IMR-90 (cell line): ENCODE data around the gene ARHGEF38. TPM values are rescaled to one million over a fixed set of nuclear protein-coding genes. Genes with fewer than 3 reads are reported as not detected.

Source experiments
- ATAC-seq: fragments of 200-7000 bp; cut with Tn5 transposase; 2 replicates; pipeline ENCODE4 v1.9.1; 2020; ENCODE audit warnings: low read depth, mild to moderate bottlenecking, moderate library complexity
- BruUV-seq: library from RNA; stranded (reverse); fragments of 400-500 nt; replicated peaks from 2 replicates; lab custom pipeline; 2021; lab: Mats Ljungman, UMichigan
- CTCF ChIA-PET: fragments of 300-600 bp; formaldehyde crosslinking; extraction: SDS; loops from one replicate; lab custom pipeline; 2021; ENCODE audit warnings: antibody characterized with exemption; lab: Yijun Ruan, JAX
- POLR2A ChIA-PET: fragments of 300-600 bp; sonication (Branson Sonifier 250); formaldehyde crosslinking; loops from one replicate; lab custom pipeline; 2022; ENCODE audit warnings: antibody characterized with exemption; ENCODE audit not compliant: unreplicated experiment; lab: Charles Lee
- DNase-seq: peaks from one replicate; pipeline ENCODE4 v3.0.0; 2013
- H2AFZ ChIP-seq: replicated peaks from 2 replicates; pipeline ENCODE3; 2013; ENCODE audit warnings: low read length, mild to moderate bottlenecking; ENCODE audit not compliant: poor library complexity
- H2AK5ac ChIP-seq: 2 replicates; pipeline ENCODE4 v1.6.1; 2013; ENCODE audit warnings: low read depth, low read length, inconsistent platforms
- H2AK9ac ChIP-seq: replicated peaks from 2 replicates; pipeline ENCODE3; 2013; ENCODE audit warnings: mild to moderate bottlenecking, low read depth, low read length, moderate library complexity; ENCODE audit not compliant: poor library complexity
- H2BK120ac ChIP-seq: 2 replicates; pipeline ENCODE4 v1.6.1; 2013; ENCODE audit warnings: low read depth, low read length, inconsistent platforms
- H2BK15ac ChIP-seq: 3 replicates; pipeline ENCODE4 v1.6.1; 2013; ENCODE audit warnings: low read depth, low read length, inconsistent platforms
- H2BK20ac ChIP-seq: 2 replicates; pipeline ENCODE4 v1.6.1; 2013; ENCODE audit warnings: low read depth, mild to moderate bottlenecking, inconsistent platforms, low read length, moderate library complexity
- H2BK5ac ChIP-seq: 2 replicates; pipeline ENCODE4 v1.6.1; 2013; ENCODE audit warnings: mild to moderate bottlenecking, low read depth, low read length, inconsistent platforms; ENCODE audit not compliant: poor library complexity, severe bottlenecking
- H3K14ac ChIP-seq: replicated peaks from 2 replicates; pipeline ENCODE4 v1.6.1; 2013; ENCODE audit warnings: low read depth, low read length, inconsistent platforms
- H3K18ac ChIP-seq: 2 replicates; pipeline ENCODE4 v1.6.1; 2013; ENCODE audit warnings: low read depth, low read length, control low read depth
- H3K23ac ChIP-seq: 2 replicates; pipeline ENCODE4 v1.6.1; 2013; ENCODE audit warnings: low read depth, low read length, inconsistent platforms
- H3K27ac ChIP-seq: 2 replicates; pipeline ENCODE4 v1.5.1; 2013; ENCODE audit warnings: mild to moderate bottlenecking, control low read depth, low read length; ENCODE audit not compliant: insufficient read depth
- H3K27me3 ChIP-seq: 2 replicates; pipeline ENCODE4 v1.6.1; 2013; ENCODE audit warnings: low read length; ENCODE audit not compliant: control insufficient read depth, insufficient read depth
- H3K36me3 ChIP-seq: 2 replicates; pipeline ENCODE4 v1.6.1; 2013; ENCODE audit warnings: low read length, mixed read lengths; ENCODE audit not compliant: control insufficient read depth, insufficient read depth
- H3K4ac ChIP-seq: 2 replicates; pipeline ENCODE4 v1.6.1; 2013; ENCODE audit warnings: low read depth, low read length, inconsistent platforms
- H3K4me1 ChIP-seq: 2 replicates; pipeline ENCODE4 v1.6.1; 2013; ENCODE audit warnings: low read length, mixed read lengths; ENCODE audit not compliant: control insufficient read depth, insufficient read depth
- H3K4me2 ChIP-seq: 2 replicates; pipeline ENCODE4 v1.6.1; 2013; ENCODE audit warnings: low read depth, mild to moderate bottlenecking, control low read depth, low read length, moderate library complexity
- H3K4me3 ChIP-seq: 2 replicates; pipeline ENCODE4 v1.5.1; 2013; ENCODE audit warnings: low read depth, mild to moderate bottlenecking, control low read depth, low read length, moderate library complexity; ENCODE audit not compliant: insufficient read depth
- H3K56ac ChIP-seq: 2 replicates; pipeline ENCODE4 v1.6.1; 2013; ENCODE audit warnings: low read length, inconsistent platforms; ENCODE audit not compliant: insufficient read depth; ENCODE audit errors: extremely low read depth
- H3K79me1 ChIP-seq, 2 experiments: 2 replicates each; pipeline ENCODE4 v1.6.1; 2013; ENCODE audit warnings: low read length in 2 of 2, inconsistent platforms in 1 of 2, low read depth in 1 of 2
- H3K9ac ChIP-seq: 2 replicates; pipeline ENCODE4 v1.6.1; 2013; ENCODE audit warnings: low read depth, low read length, control low read depth
- H3K9me1 ChIP-seq: 2 replicates; pipeline ENCODE4 v1.6.1; 2013; ENCODE audit warnings: low read length, inconsistent platforms; ENCODE audit not compliant: insufficient read depth
- H3K9me3 ChIP-seq: 2 replicates; pipeline ENCODE4 v1.6.1; 2013; ENCODE audit warnings: low read length; ENCODE audit not compliant: control insufficient read depth, insufficient read depth
- H4K20me1 ChIP-seq: 2 replicates; pipeline ENCODE4 v1.6.1; 2013; ENCODE audit warnings: low read length, inconsistent platforms; ENCODE audit not compliant: insufficient read depth
- H4K5ac ChIP-seq: 2 replicates; pipeline ENCODE4 v1.6.1; 2013; ENCODE audit warnings: mild to moderate bottlenecking, low read depth, low read length, control low read depth
- H4K8ac ChIP-seq, 2 experiments: 2 replicates each; pipeline ENCODE4 v1.6.1; 2013; ENCODE audit warnings: low read depth in 2 of 2, low read length in 2 of 2, control low read depth in 1 of 2, inconsistent platforms in 1 of 2
- H4K91ac ChIP-seq: 2 replicates; pipeline ENCODE4 v1.6.1; 2013; ENCODE audit warnings: low read depth, low read length, inconsistent platforms; ENCODE audit not compliant: insufficient read depth
- BHLHE40 ChIP-seq: fragments of 150-350 bp; IDR thresholded peaks from 2 replicates; pipeline ENCODE4 v1.6.1; 2016; ENCODE audit warnings: mild to moderate bottlenecking, low read depth, low read length
- CHD1 ChIP-seq: IDR thresholded peaks from 2 replicates; pipeline ENCODE4 v1.6.1; 2012; ENCODE audit warnings: low read depth, low read length, improper control_type of control experiment
- ELK1 ChIP-seq: fragments of 150-350 bp; IDR thresholded peaks from 2 replicates; pipeline ENCODE4 v1.6.1; 2016; ENCODE audit warnings: low read depth, mild to moderate bottlenecking, low read length, moderate library complexity, borderline replicate concordance
- FOS ChIP-seq: fragments of 150-350 bp; IDR thresholded peaks from 2 replicates; pipeline ENCODE4 v1.6.1; 2016; ENCODE audit warnings: low read depth, low read length
- MAFK ChIP-seq: IDR thresholded peaks from 2 replicates; pipeline ENCODE4 v1.6.1; 2012; ENCODE audit warnings: low read depth, low read length, improper control_type of control experiment
- WGBS, 2 experiments: methylation state at CpG; one replicate each; pipeline versions ENCODE4 v1.1.5 to v1.1.7; 2013; ENCODE audit warnings: missing lambda C conversion rate in 2 of 2; ENCODE audit not compliant: insufficient read length in 1 of 2; ENCODE audit errors: extremely low coverage in 2 of 2; 5-methylcytosine and 5-hydroxymethylcytosine counted together
- dilution Hi-C: fragments of 300-500 bp; cut with HindIII; formaldehyde crosslinking; loops from one replicate; pipeline ENCODE4 v1.14.3; 2018; ENCODE audit warnings: low sequenced_read_pairs; ENCODE audit not compliant: unreplicated experiment
- in situ Hi-C: fragments of 300-500 bp; cut with MboI; formaldehyde crosslinking; loops from 3 replicates; pipeline ENCODE4 v1.14.3; 2019; ENCODE audit warnings: low sequenced_read_pairs, inconsistent platforms, mixed read lengths
- intact Hi-C: fragments of 100-400 bp; cut with micrococcal nuclease; formaldehyde crosslinking; loops from 2 replicates; pipeline ENCODE4 v1.10.0; 2022
- polyA plus RNA-seq, 3 experiments: library from polyadenylated mRNA; depleted of rRNA; stranded (reverse); fragments of >200 nt; gene quantifications; 2 replicates each; pipeline ENCODE4 v1.2.3, GENCODE V29; 2012; ENCODE audit warnings: low replicate concordance in 1 of 3
- total RNA-seq: library from RNA; depleted of rRNA; stranded (reverse); fragments of >200 nt; gene quantifications from 2 replicates; pipeline ENCODE4 v1.2.3, GENCODE V29; 2012
- TF ChIP-seq, protein P1 (sequence below): conservative IDR thresholded peaks from 2 replicates; pipeline ENCODE4 v1.5.1; 2012; ENCODE audit warnings: mild to moderate bottlenecking, low read depth, low read length, improper control_type of control experiment

ARHGEF38 gene
- total and polyA plus RNA-seq, 2 of the 4 experiments (the other 2 are of a cell fraction), result not detected

- ChIA-PET POLR2A (no interaction called here), CTCF (no interaction called here)
- Histone ChIP-seq H3K9me1 (no peaks in the 10 kb centered on the region), H3K4me2 (no peak overlapping the region), H2BK120ac (no peak overlapping the region), H3K56ac (no peak overlapping the region), H3K36me3 (no peaks in the 10 kb centered on the region), H3K23ac (no peak overlapping the region), H2BK20ac (no peak overlapping the region), H3K79me1 (no peaks in the 10 kb centered on the region), H2BK15ac (no peak overlapping the region), H4K5ac (no peak overlapping the region), H3K18ac (no peak overlapping the region), H4K8ac (no peak overlapping the region), H3K4ac (no peak overlapping the region), H2AFZ (no peak overlapping the region), H3K27me3 (no peaks in the 10 kb centered on the region), H3K27ac (no peak overlapping the region), H4K20me1 (no peaks in the 10 kb centered on the region), H2BK5ac (no peak overlapping the region), H2AK5ac (no peak overlapping the region), H3K4me1 (no peaks in the 10 kb centered on the region), H3K4me3 (no peak overlapping the region), H3K9me3 (no peaks in the 10 kb centered on the region), H4K91ac (no peak overlapping the region), H3K14ac (no peak overlapping the region), H3K9ac (no peak overlapping the region), H2AK9ac (no peak overlapping the region)
- intact Hi-C loops (no loop called here), in situ Hi-C loops (no loop called here), dilution Hi-C loops (no loop called here)
- DNase-seq (no peak), ATAC-seq (no peak)
- TF ChIP-seq FOS (no peak), ELK1 (no peak), CHD1 (no peak), BHLHE40 (no peak), MAFK (no peak)
- TF ChIP-seq, protein P1, sequence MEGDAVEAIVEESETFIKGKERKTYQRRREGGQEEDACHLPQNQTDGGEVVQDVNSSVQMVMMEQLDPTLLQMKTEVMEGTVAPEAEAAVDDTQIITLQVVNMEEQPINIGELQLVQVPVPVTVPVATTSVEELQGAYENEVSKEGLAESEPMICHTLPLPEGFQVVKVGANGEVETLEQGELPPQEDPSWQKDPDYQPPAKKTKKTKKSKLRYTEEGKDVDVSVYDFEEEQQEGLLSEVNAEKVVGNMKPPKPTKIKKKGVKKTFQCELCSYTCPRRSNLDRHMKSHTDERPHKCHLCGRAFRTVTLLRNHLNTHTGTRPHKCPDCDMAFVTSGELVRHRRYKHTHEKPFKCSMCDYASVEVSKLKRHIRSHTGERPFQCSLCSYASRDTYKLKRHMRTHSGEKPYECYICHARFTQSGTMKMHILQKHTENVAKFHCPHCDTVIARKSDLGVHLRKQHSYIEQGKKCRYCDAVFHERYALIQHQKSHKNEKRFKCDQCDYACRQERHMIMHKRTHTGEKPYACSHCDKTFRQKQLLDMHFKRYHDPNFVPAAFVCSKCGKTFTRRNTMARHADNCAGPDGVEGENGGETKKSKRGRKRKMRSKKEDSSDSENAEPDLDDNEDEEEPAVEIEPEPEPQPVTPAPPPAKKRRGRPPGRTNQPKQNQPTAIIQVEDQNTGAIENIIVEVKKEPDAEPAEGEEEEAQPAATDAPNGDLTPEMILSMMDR, result no peak
- BruUV-seq, result no TSS peak
- no CpG with 5 or more reads among the region's 3 CpGs for WGBS, 2 experiments
These were observed 10.4 kb upstream of the ARHGEF38 start for GRCh38 chr4:105542039-105542438.
